ENCODE measurements around the gene LPAR1. TPM values are rescaled to one million over a fixed set of nuclear protein-coding genes. Genes with fewer than 3 reads are reported as not detected.

LPAR1 gene
- polyA plus RNA-seq, 3 donors, result 15.1 to 18.1 (median 17.5) TPM

DNA sequence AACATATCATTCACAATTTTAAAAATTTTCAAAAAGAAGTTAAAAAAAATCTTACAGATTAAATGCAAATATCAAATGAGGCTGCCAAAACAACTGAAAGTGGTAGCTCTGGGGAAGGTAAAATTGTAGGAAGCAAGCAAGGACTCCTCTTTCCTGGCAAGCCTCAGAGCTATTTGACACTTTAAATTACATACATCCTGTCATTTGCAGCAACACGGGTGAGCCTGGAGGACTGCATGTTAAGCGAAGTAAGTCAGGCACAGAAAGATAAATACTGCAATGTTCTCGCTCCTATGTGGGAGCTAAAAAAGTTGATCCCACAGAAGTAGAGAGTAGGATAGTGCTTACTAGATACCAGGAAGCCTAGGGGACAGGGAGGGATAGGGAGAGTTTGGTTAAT is 58.0 kb downstream of the LPAR1 start:
- Histone ChIP-seq H3K36me3 (replicated peaks in 1 of 2; ENCODE audit: control insufficient read depth in 1 of 2, insufficient read depth in 2 of 2, low read length in 2 of 2) (no peaks in the 10 kb centered on the region), H4K20me1 (ENCODE audit: insufficient read depth, low read length) (peaks cover 93% of the 10 kb centered on the region), H3K9me3 (replicated peaks in 1 of 2; ENCODE audit: control insufficient read depth in 1 of 2, insufficient read depth in 1 of 2, low read length in 2 of 2) (no peaks in the 10 kb centered on the region), H2AFZ (ENCODE audit: insufficient read depth, low read depth, low read length, poor library complexity, severe bottlenecking) (no peak overlapping the region), H3K4me3 (replicated peaks in 1 of 3; ENCODE audit: low read depth in 2 of 3, low read length in 3 of 3) (no peak overlapping the region), H3K79me2 (ENCODE audit: insufficient read depth, low read length) (no peaks in the 10 kb centered on the region), H3K4me1 (ENCODE audit: control insufficient read depth in 1 of 2, insufficient read depth in 2 of 2, low read length in 2 of 2) (peaks cover 8 to 16% of the 10 kb centered on the region in 2 donors), H3K9ac (ENCODE audit: insufficient read depth, low read length, poor library complexity, severe bottlenecking) (no peak overlapping the region), H3K27ac (ENCODE audit: low read depth in 1 of 2, low read length in 2 of 2) (no peak overlapping the region), H3K27me3 (ENCODE audit: control insufficient read depth in 2 of 2, insufficient read depth in 2 of 2, low read length in 2 of 2) (peaks cover 0 to 3% of the 10 kb centered on the region in 2 donors), H3K4me2 (replicated peaks; ENCODE audit: extremely low read depth, low read length, poor library complexity, severe bottlenecking) (no peak overlapping the region)
- Mint-ChIP-seq H3K9me3 (peaks cover 0 to 2% (median 0%) of the 10 kb centered on the region in 7 donors), H3K4me3 (no peak overlapping the region), H3K27me3 (ENCODE audit: low read depth in 3 of 3) (peaks cover 1 to 5% (median 1%) of the 10 kb centered on the region in 3 donors), H3K36me3 (peaks cover 9 to 21% of the 10 kb centered on the region in 2 donors), H3K27ac (no peak overlapping the region), H3K4me1 (peaks cover 21% of the 10 kb centered on the region)
- intact Hi-C loops (cut with micrococcal nuclease), result no loop called here
- WGBS (ENCODE audit: insufficient coverage), result no CpG with 5 or more reads among the region's 3 CpGs
- TF ChIP-seq CTCF (IDR thresholded peaks at IDR 0.05), result no peak
- DNase-seq, result no peak

- no peak for DNase-seq
- H3K36me3 Mint-ChIP-seq, result peaks cover 9 to 21% of the 10 kb centered on the region in 2 donors
- H3K4me3 Mint-ChIP-seq, result no peak overlapping the region
- Histone ChIP-seq H3K4me3 (replicated peaks in 1 of 3; ENCODE audit: low read depth in 2 of 3, low read length in 3 of 3) (no peak overlapping the region), H3K36me3 (replicated peaks in 1 of 2; ENCODE audit: control insufficient read depth in 1 of 2, insufficient read depth in 2 of 2, low read length in 2 of 2) (no peaks in the 10 kb centered on the region), H2AFZ (ENCODE audit: insufficient read depth, low read depth, low read length, poor library complexity, severe bottlenecking) (no peak overlapping the region), H3K27ac (ENCODE audit: low read depth in 1 of 2, low read length in 2 of 2) (no peak overlapping the region), H3K79me2 (ENCODE audit: insufficient read depth, low read length) (no peaks in the 10 kb centered on the region), H3K9ac (ENCODE audit: insufficient read depth, low read length, poor library complexity, severe bottlenecking) (no peak overlapping the region), H3K4me1 (ENCODE audit: control insufficient read depth in 1 of 2, insufficient read depth in 2 of 2, low read length in 2 of 2) (peaks cover 8 to 20% of the 10 kb centered on the region in 2 donors), H4K20me1 (ENCODE audit: insufficient read depth, low read length) (peaks cover 93% of the 10 kb centered on the region), H3K4me2 (replicated peaks; ENCODE audit: extremely low read depth, low read length, poor library complexity, severe bottlenecking) (no peak overlapping the region), H3K27me3 (ENCODE audit: control insufficient read depth in 2 of 2, insufficient read depth in 2 of 2, low read length in 2 of 2) (peaks cover 0 to 3% of the 10 kb centered on the region in 2 donors), H3K9me3 (replicated peaks in 1 of 2; ENCODE audit: control insufficient read depth in 1 of 2, insufficient read depth in 1 of 2, low read length in 2 of 2) (no peaks in the 10 kb centered on the region)
- peaks cover 23% of the 10 kb centered on the region for H3K4me1 Mint-ChIP-seq
- no peak overlapping the region for H3K27ac Mint-ChIP-seq
- no peak for TF ChIP-seq CTCF (IDR thresholded peaks at IDR 0.05)
- peaks cover 0 to 2% (median 0%) of the 10 kb centered on the region in 7 donors for H3K9me3 Mint-ChIP-seq
- H3K27me3 Mint-ChIP-seq (ENCODE audit: low read depth in 3 of 3), result peaks cover 1 to 3% (median 3%) of the 10 kb centered on the region in 3 donors
- intact Hi-C loops (cut with micrococcal nuclease), result no loop called here
These were observed 58.6 kb downstream of the LPAR1 start for GRCh38 chr9:110979636-110980035.
